Peyer's patch (tissue), 4 donors: ENCODE data around the gene SGK2. TPM values are rescaled to one million over a fixed set of nuclear protein-coding genes. Genes with fewer than 3 reads are reported as not detected.
A peak's percentile ranks its signal among the peaks of the same experiment; 100 is the strongest.

Experiments used
- DNase-seq, 3 donors: peaks; one replicate each; pipeline ENCODE4 v3.0.0-alpha.2; 2017 to 2019
- H3K27ac ChIP-seq, 4 donors: fragments of 200-600 bp; sonication (generic); one replicate each; pipeline ENCODE4 v1.5.1; 2016 to 2019
- H3K27me3 ChIP-seq, 2 donors: fragments of 200-600 bp; sonication (generic); one replicate each; pipeline ENCODE4 v1.5.1; 2019
- H3K36me3 ChIP-seq, 3 donors: fragments of 200-600 bp; sonication (generic); one replicate each; pipeline ENCODE4 v1.5.1; 2016 to 2019
- H3K4me1 ChIP-seq, 4 donors: fragments of 200-600 bp; sonication (generic); one replicate each; pipeline ENCODE4 v1.5.1; 2016 to 2019
- H3K4me3 ChIP-seq, 4 donors: fragments of 200-600 bp; sonication (generic); 1 replicate in 3 of 4; 2 replicates in 1 of 4; pipeline ENCODE4 v1.5.1; 2016 to 2019; ENCODE audit warnings: mild to moderate bottlenecking in 1 of 4
- H3K9me3 ChIP-seq, 4 donors: fragments of 200-600 bp; sonication (generic); one replicate each; pipeline ENCODE4 v1.5.1; 2016 to 2019; ENCODE audit warnings: mild to moderate bottlenecking in 1 of 4
- CTCF ChIP-seq, 6 experiments: fragments of 450-650 bp in 4 of 6; fragments of 200-600 bp in 2 of 6; sonication (generic) in 1 of 6; IDR thresholded peaks; one replicate each; pipeline ENCODE4 v1.5.1; 2017 to 2019; ENCODE audit warnings: antibody characterized with exemption in 6 of 6, mild to moderate bottlenecking in 3 of 6, moderate library complexity in 1 of 6
- POLR2A ChIP-seq, 2 donors: fragments of 450-650 bp; IDR thresholded peaks; one replicate each; pipeline ENCODE4 v1.5.1; 2017; ENCODE audit warnings: antibody characterized with exemption in 2 of 2, mild to moderate bottlenecking in 2 of 2, moderate library complexity in 2 of 2
- total RNA-seq, 4 donors: library from RNA; depleted of rRNA; stranded (reverse); fragments of >200 nt; gene quantifications; one replicate each; pipeline ENCODE4 v1.1.0, GENCODE V29; 2016

Gene SGK2
- total RNA-seq, 4 donors from 2014 or later, result 64.4 to 160 (median 115) TPM

GRCh38 chr20:43545837-43546578 lies 12.8 kb upstream of the SGK2 start:
- DNase-seq, result peak in 1 of 3 donors; percentile 13
- H3K27ac ChIP-seq, result no peak overlapping the region
- peaks cover 0 to 4% (median 0%) of the 10 kb centered on the region in 4 donors for H3K9me3 ChIP-seq
- H3K36me3 ChIP-seq, result no peaks in the 10 kb centered on the region
- H3K27me3 ChIP-seq, result no peaks in the 10 kb centered on the region
- H3K4me1 ChIP-seq, result peaks cover 0 to under 1% (median 0%) of the 10 kb centered on the region in 4 donors
- TF ChIP-seq POLR2A (IDR thresholded peaks at IDR 0.05) (no peak), CTCF (IDR thresholded peaks at IDR 0.05) (no peak)
- no peak overlapping the region for H3K4me3 ChIP-seq

- Histone ChIP-seq H3K36me3 (no peaks in the 10 kb centered on the region), H3K27ac (no peak overlapping the region), H3K4me1 (no peaks in the 10 kb centered on the region), H3K27me3 (no peaks in the 10 kb centered on the region), H3K9me3 (peaks cover 0 to 4% (median 0%) of the 10 kb centered on the region in 4 donors), H3K4me3 (no peak overlapping the region)
- TF ChIP-seq CTCF (IDR thresholded peaks at IDR 0.05) (no peak), POLR2A (IDR thresholded peaks at IDR 0.05) (no peak)
- DNase-seq, result no peak
Observed at GRCh38 chr20:43548273-43548880, 10.4 kb upstream of the SGK2 start.

- peaks cover 0 to 4% (median 0%) of the 10 kb centered on the region in 4 donors for H3K9me3 ChIP-seq
- H3K36me3 ChIP-seq, result no peaks in the 10 kb centered on the region
- H3K4me3 ChIP-seq, result no peak overlapping the region
- no peaks in the 10 kb centered on the region for H3K27me3 ChIP-seq
- TF ChIP-seq POLR2A (IDR thresholded peaks at IDR 0.05), result no peak
- no peak for TF ChIP-seq CTCF (IDR thresholded peaks at IDR 0.05)
- H3K27ac ChIP-seq, result peak overlapping the region in 1 of 4 donors; percentile 2
- DNase-seq, result no peak
- no peaks in the 10 kb centered on the region for H3K4me1 ChIP-seq
Observed at GRCh38 chr20:43549416-43550065, 9.3 kb upstream of the SGK2 start.

GRCh38 chr20:43550456-43550855 lies 8.4 kb upstream of the SGK2 start:
- no peaks in the 10 kb centered on the region for H3K27me3 ChIP-seq
- no peaks in the 10 kb centered on the region for H3K36me3 ChIP-seq
- no peaks in the 10 kb centered on the region for H3K4me1 ChIP-seq
- H3K4me3 ChIP-seq, result no peak overlapping the region
- TF ChIP-seq CTCF (IDR thresholded peaks at IDR 0.05) (no peak), POLR2A (IDR thresholded peaks at IDR 0.05) (no peak)
- DNase-seq, result peak in 2 of 3 donors; percentile 71 to 75
- peaks cover 0 to 4% (median 0%) of the 10 kb centered on the region in 4 donors for H3K9me3 ChIP-seq
- peak overlapping the region in 3 of 4 donors; percentile 2 to 51 (median 35) for H3K27ac ChIP-seq

- DNase-seq, result no peak
- Histone ChIP-seq H3K9me3 (no peaks in the 10 kb centered on the region), H3K27ac (no peak overlapping the region), H3K36me3 (no peaks in the 10 kb centered on the region), H3K4me1 (peaks cover 0 to 14% (median 0%) of the 10 kb centered on the region in 4 donors), H3K4me3 (no peak overlapping the region), H3K27me3 (no peaks in the 10 kb centered on the region)
- TF ChIP-seq CTCF (IDR thresholded peaks at IDR 0.05) (no peak), POLR2A (IDR thresholded peaks at IDR 0.05) (no peak)
Observed at GRCh38 chr20:43554369-43554768, 4.5 kb upstream of the SGK2 start.
